Activated naive CD4-positive, alpha-beta T cell treated with anti-CD3 and anti-CD28 coated beads, Interleukin-2, amount 50 U/mL, for 16 hours (primary cell): ENCODE results near the gene PARP6.
"Not testable (repeated sequence)": the region's sequence is repeated elsewhere in the genome, so short reads cannot be mapped to it uniquely, and the experiment has no call there.

Experiments
- DNase-seq: peaks from one replicate; pipeline ENCODE4 v3.0.0-alpha.2; 2020

The PARP6 gene

DNA sequence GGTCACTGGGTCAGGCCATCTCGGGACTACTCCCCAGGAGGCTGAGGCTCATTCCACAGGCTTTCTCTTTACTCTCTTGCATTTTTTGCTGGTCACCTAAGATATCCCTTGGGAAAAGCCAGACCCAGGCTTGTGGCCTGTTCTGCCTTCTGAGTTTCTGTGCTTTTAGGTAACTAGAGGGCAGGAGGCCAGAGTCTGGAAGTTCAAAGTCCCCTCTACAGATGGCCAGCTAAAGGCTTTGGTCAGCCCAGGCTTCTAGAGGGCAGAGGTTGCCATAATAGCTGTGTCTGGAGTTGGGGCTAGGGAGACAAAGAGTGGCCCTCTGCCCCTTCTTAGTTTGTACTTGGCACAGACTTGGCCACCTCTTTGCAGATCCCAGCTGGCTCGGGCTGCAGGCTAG lies 8.4 kb upstream of the PARP6 start:
- no peak for DNase-seq

DNA sequence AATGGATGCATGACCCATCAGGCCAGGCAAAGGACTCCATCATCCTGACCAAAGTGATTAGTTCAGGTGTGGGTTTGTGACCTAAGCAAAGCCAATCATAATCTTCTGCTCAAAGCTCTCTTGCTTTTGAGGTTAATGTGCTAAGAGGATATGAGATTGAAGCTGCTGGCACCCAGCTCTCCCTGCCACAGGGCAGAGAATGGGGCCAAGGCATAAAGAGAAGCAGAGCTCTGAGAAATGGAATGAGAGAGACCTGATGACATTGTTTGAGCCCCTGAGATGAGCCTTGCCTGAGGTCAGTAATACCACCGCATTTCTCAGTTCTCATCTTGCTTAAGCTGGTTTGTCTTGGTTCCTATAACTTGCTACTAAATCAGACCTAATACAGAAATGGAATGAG lies 6.4 kb upstream of the PARP6 start:
- no peak for DNase-seq

DNA sequence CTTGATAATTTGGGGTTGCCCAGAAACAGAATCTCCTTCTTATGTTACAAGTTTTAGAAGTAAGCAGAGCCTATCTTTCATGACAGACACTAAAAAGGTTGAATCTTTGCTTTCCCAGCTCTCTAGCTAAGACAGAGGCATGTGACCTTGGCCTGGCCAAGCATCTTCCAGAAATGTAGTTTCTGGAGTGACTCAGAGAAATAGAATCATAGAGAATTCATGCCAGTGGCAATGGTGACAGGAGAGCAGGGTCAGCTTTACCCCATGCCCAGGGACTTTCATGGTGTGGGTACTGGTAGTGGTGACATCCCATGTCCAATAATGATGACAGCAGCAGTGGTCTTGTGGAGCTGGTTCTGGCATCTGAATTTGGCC lies 4.0 kb upstream of the PARP6 start:
- no peak for DNase-seq

DNA sequence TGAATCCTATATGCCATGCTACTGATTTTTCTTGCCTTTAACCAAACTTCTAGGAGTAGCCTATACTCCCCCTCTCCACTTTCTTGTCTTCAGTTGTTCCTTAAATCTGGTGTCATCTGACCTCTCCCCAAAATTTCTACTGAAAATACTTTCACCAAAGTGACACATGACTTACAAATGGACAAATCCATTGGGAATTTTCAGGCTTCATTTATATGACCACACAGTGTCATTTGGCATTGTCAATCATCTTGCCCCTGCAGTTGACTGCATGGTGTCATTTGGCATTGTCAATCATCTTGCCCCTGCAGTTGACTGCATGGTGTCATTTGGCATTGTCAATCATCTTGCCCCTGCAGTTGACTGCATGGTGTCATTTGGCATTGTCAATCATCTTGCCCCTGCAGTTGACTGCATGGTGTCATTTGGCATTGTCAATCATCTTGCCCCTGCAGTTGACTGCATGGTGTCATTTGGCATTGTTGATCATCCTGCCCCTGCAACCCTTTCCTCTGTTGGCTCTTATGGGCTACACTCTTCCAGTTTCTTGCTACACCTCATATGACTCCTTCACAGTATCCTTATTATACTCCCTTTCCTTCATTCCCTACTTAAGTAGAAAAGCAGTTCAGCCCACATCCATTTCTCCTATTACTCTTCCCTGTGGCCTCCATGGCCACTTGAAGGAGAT lies 3.4 kb upstream of the PARP6 start:
- DNase-seq, result not testable (repeated sequence)

DNA sequence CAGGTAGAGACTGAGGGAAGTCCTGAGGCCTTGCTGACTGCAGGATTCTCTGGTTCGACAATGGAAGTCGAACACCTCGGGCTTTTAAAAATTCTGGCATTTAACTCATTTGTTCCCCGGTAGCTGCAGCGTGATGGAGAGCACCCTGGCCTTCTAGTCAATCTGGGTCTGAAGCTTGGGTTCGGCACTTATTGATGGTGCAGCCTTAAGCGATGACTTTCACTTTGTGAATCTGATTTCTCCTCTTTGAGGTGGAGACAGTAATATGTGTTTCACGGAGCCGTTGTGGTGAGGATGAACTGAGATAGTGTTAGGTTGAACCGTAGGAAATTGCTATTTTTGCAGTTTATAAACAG lies 621 bp upstream of the PARP6 start:
- DNase-seq, result no peak

DNA sequence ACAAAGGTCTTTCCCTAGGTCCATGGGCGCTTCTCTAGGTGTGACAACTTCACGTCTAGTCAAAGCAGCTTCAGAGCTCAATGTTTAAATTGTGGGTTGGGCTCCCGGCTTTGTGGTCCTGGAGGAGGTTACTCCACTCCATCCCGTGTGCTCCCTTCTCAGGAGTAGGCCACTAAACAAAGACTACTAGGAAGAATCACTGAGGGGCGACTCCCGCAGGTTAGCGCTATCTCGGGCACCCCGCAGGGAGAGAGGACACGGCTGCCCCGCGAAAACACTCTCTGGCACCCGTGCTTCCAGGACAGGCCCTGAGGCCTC lies 500 bp downstream of the PARP6 start:
- DNase-seq, result no peak

DNA sequence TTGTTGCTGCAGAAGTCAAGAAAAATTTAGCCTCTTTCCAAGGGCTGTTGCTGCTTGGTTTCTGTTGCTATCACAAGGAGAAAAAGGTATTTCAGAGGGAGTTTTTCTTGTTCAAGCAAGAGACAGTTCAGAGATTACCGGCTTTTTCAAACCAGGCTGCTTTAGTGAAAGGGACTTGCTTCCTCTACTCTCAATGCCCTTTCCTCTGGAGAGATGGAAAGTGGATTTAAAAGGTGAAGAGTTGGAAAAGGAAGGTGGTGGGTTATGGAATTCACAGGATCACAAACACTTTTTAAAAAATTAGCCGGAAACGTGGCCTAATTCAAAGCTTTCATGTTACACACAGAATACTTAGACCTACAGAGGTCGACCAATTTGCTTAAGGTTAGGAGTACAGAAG lies 1.1 kb downstream of the PARP6 start:
- no peak for DNase-seq

DNA sequence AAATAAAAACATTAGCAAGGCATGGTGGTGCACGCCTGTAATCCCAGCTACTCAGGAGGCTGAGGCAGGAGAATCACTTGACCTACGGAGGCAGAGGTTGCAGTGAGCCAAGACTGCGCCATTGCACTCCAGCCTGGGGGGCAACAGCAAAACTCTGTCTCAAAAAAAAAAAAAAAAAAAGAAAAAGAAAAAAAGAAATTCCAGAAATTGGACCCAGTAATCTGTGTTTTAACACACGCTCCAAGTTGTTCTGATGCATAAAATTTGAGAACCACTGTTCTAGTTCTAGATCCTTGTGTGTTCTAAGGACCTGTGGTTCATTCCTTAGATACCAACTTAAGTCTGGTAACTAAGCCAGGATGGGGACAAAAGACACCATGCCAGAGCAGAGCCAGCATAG lies 2.6 kb downstream of the PARP6 start:
- DNase-seq, result no peak

DNA sequence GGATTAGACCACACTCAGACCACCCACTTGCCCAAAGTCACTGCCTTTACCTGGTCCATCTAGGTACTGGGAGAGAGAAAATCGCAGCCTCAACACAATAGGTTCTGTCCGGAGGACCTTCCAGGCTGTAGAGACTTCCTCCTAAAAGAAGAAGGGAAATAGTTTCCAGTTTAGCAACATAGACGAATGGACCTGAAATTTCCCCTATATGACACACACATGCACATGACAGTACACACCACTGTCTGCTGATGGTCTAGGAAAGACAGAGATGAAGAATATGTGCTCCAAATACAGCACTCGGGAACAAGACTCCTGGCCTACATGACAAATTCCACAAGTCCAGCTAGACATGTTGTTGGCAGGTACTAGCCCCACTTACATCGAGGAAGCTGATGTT lies 7.3 kb downstream of the PARP6 start:
- DNase-seq, result no peak

DNA sequence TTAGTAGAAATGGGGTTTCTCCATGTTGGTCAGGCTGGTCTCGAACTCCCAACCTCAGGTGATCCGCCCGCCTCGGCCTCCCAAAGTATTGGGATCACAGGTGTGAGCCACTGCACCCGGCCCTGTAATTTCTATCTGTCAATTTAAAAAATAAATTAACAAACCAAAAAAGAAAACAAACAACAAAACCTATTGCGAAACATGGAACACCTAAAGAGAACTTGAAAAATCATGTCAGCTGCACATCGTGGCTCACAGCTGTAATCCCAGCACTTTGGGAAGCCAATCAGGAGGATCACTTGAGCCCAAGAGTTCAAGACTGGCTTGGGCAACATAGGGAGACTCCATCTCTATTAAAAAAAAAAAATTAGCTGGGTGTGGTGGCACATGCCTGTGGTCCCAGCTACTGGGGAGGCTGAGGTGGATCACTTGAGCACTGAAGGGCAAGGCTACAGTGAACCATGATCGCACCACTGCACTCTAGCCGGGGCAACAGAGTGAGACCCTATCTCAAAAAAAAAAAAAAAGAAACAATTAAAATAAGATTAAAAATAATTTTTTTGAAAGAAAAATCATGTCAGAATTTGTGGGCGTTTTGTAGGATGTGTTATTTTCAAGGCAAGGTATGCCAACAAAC lies 19.6 kb downstream of the PARP6 start:
- DNase-seq, result no peak

DNA sequence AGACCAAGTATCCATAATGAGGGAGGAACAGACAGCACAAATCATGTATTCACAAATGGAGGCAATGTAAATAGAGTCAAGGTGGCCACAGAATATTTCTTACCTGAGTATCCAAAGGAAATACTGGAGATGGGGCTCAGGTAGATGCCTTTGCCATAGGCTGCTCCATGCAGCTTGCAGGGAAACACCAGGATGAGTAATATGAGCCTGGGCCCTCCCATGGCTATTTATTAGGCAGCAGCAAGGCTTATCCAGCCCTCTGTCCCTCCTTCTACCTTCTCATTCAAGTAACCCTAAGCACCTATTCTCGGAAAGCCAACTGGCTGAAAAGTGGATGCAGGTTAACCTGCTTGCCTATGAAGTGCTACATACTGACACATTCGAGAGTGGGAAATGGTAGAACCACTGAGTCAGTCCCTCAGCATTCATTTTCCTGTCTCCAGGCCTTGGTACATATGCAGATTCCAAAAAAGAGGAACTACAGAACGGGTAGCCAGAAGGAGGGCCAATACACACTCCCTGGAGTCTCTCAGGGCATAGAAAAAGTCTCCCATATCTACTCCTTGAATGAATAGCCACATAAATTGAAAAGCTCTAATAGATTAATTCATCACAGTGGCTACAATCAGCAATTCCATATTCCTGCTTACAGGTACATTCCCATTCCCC lies 23.1 kb downstream of the PARP6 start:
- DNase-seq, result no peak

DNA sequence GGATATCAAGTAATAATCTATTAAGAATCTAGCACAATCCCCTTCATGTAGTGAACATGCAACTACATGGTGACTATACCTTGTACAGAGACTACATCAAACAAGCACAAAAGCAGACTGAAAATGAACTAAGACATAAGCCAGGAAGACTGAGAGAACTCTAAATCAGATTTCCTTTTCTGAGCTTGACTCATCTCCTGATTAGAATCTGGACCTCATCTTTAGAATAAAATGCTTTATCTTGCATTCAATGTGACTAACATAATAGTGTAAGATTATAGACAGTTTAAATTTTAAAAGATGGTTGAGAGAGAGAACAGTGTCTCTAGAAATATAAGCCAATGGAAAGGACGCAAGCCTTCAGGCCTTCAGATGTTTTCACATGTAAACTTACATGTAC lies 23.8 kb downstream of the PARP6 start:
- DNase-seq, result no peak

DNA sequence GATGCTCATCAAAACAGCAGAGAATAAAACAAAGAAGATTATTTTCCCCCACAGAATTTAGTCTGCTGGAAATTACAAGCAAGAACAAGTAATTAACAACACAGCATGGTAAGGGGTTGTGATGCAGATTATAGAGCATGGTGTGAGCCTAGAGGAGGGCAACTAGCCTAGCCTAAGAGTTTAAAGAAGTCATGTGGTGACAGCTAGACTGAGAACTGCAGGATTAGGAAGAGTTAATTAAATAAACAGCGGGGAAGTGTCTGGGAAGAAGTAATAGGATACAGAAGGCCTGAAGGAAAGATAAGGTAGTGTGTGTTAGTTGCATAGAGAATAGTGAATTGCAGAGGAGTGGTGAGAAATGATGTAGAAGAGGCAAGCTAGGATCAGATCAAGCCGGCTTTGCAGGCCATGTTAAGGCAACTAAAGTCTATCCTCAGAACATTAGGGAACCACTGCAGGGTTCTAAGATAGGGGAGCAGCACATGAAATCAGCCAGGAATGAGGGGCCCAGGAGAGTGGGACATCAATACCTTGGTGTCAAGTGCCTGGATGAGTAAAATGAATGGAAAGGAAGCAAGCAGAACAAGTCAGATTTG lies 29.5 kb downstream of the PARP6 start:
- no peak for DNase-seq

DNA sequence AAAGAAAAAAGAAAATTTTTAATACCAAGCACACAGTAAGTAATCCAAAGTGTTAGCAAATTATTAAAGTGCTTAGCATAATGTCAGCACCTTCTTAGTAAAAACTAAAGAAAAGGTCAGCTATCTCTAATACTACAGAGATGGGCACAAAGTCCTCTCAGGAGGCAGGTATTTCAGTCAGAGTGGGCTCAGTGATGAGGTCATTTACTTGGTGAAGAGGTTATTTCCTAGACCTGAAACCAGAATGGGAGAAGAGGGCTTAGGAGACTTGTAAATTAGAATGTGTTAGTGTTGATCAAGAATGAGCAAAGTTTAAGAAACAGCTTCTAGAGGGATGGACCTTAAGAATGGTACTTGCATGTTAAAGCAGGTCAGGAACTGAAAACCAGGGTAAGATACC lies 32.7 kb downstream of the PARP6 start:
- no peak for DNase-seq

DNA sequence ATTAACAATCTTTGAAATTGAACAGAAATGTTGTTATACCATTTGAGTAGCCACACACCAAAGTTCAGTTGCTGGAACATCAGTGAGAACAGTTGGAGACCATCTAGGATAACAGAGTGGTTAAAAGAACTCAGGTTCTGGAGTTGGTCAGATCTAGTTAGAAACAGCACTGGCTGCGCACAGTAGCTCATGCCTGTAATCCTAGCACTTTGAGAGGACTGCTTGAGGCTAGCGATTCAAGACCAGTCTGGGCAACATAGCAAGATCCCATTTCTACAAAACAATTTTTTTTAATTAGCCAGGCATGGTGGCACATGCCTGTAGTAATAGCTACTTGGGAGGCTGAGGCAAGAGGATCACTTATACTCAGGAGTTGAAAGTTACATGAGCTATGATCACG lies 33.8 kb downstream of the PARP6 start:
- no peak for DNase-seq

DNA sequence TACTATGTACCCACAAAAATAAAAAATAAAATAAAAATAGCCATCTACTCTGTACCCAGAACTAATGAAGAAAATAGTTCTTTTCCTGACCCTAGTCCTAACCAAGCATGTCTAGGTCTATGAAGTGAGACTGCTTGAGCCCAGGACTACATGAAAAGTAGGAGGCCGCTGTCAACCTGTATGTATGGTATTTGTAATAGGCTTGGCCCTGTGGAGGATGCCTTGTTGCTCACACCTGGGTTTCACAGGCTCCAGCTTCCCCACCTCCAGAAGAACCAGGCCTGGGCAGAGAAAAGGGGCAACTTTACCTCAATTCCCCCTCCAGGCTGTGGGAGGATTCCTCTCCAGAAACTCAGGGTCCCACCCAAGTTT lies 34.5 kb downstream of the PARP6 start:
- DNase-seq, result no peak

DNA sequence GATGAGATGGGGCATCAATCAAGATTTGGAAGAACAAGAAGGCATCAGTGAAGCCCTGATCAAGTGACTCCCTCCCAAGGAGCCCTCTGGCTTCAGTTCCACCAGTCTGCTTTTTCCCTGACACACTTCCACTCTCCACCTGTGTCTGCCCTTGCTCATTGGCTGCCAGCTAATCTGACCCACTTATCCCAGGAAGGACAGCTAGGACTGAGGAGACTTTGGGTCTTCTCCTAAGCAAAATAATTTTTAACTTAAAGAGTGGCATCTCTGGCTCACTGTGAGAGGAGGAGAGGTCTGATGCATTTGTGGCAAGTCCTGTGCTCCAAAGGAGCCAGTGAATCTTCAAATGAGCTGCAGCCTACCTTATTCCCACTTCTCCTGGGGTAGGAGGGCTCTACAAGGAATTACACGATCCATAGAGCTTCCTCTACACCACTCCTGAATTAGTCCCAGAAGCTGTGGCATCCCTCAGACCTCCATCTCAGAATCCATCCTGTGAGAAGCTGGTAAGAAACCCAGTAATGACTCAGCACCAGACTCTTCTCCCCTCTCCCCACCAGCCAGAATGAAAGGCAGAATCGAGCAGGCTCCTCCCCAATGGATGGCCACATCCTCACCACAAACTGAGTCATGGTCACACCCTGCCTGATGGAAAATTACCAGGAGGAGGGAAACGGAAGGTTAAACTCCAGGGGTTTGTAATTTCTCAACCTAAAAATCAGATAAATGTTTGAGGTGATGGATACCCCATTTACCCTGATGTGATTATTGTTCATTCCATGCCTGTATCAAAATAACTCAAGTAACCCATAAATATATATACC lies 35.1 kb downstream of the PARP6 start:
- DNase-seq, result peak; percentile 64

DNA sequence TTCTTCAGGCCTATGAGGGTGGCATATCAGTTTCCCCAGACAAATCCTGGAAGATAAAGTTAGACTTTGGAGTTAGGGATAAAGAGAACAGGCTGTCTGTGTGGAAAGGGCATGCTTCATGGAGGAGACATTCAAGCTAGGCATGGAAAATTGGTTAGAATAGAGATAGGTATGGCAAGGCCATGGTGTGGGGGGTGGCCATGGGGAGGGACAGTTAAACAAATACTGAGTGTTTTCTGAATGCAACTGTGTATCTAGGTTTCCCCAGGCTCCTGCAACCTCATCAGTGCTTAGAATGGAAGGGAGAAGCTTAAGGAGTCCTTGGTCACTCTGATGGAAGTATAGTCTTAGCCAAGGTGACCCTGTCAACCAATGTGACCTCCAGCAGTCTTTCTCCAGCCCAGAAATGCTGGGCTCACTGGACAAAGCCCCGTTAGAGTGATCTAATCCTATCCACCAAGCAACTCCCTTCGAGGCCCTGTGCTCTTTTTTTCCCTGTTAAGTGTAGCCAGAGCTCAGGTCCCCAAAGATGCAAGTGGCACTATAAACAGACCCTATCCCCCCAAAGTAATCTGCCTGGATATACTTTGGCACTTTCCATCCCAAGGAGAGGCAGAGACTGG lies 35.9 kb downstream of the PARP6 start:
- DNase-seq, result no peak

DNA sequence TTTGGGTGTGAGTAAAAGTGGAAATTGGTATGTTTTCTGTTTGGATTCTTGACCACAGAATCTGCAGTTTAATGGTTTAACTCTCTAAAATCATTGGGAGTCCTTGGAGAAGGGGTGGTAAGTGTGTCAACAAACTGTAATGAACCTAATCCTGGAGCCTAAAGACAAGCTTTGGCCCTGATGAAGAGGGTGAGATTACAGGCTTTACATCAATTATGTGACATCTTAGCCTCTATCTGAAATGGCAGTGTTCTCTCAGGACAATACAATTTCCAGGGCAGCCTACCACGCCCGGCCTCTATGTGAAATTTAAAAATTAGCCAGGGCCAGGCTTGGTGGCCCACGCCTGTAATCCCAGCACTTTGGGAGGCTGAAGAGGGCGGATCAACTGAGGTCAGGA lies 37.1 kb downstream of the PARP6 start:
- DNase-seq, result no peak

DNA sequence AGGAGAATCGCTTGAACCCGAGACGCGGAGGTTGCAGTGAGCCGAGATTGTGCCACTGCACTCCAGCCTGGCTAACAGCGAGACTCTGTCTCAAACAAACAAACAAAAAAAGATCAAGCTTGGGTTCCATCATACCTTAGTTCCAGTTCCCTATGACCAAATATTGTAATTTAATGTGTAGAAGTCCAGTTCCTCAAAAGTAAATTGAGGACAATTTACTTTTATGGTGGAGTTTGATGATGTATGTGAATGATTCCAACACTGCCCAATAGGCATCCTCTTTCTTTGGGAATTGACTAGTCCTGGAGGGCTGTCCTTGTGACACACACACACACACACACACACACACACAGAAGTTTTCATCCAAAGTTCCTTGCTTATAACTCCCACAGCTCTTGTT lies 38.6 kb downstream of the PARP6 start:
- no peak for DNase-seq

DNA sequence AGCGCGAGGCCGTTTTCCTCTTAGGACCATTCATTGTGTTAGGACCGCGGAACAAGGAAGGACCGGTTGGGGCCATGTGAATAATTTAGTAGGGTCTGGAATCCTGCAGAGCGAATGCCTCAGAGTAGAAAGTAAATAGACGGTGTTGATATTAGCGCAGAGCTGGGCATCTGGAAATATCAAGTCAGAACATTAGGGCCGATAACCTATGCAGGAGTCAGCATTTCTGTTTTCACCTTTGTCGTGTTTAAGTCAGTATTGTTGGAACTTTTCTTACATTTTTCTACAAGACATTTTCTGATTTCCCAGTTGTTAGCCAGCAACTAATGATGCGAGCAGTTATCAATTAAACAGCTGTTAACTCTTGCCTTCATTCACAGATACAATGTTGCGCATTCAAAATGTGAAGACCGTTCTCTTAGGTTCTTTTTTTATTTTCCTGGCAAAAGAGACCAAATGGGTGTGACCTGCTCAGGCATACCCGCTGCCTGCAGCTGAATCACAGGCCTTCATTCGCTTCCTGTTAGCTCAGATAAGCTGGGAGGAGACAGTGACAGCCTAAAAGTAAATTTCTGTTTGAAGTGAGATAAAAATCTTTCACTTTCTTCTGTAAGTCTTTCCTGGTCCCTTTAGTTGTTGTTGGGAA lies 40.4 kb downstream of the PARP6 start:
- peak; percentile 53 for DNase-seq

DNA sequence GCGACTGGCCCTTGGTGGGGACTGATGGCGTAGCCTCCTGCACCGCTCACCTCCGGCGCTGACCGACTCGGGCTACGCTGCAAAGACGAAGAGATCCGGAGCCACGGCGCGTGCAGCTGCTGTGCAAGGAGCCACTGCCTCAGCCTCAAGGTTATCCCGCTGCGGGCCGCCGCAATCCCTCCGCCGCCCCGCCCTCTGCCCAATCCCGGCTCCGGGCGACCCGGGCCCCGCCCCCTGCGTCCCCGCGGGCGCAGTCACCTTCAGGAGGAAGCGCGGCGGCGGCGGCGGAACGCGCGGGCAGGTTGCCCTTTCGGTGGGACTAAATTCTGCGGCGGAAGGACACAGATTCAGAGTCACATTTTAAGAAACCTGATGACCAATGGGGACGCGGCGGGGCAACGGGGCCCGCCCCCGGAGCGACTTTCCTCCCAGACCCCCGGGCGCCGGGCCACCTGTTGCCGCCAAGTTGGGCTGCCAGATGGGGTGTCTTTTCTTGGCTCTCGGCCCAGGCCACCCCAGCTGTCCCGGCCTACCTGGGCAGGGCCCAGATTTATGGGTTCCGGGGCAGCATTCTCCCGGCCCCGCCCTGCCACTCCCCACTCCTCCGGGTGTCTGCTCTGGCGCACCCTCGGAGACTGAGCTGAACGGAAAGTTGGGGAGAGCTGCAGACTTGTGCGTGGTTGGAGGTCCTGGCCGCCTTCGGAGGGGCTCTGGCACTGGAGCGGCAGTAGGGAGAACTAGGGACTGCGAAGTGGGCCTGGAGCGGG lies 41.1 kb downstream of the PARP6 start, which contains the start of gene PKM:
PKM (minus strand) TSS at position 125 of the 767 bp plus-strand sequence. CDS start 12,093 bp downstream, outside the sequence.
- DNase-seq, result peak; percentile 97
